Measurements from ENCODE around the gene METTL8.

The METTL8 gene

GRCh38 chr2:171478345-171478744 lies 44.6 kb upstream of the METTL8 start:
- Histone ChIP-seq H3K9me3 (ENCODE audit: severe bottlenecking) (no peaks in the 10 kb centered on the region), H3K27ac (no peak overlapping the region), H3K4me3 (ENCODE audit: low read depth, low read length) (no peak overlapping the region), H3K36me3 (peaks cover 25% of the 10 kb centered on the region), H3K27me3 (ENCODE audit: insufficient read depth, low read depth, severe bottlenecking) (no peaks in the 10 kb centered on the region)
- no peak for TF ChIP-seq CTCF (IDR thresholded peaks at IDR 0.05; ENCODE audit: low read depth, low read length)
- no peak for DNase-seq

GRCh38 chr2:171475979-171476378 lies 42.2 kb upstream of the METTL8 start:
- no peak overlapping the region for H3K27ac ChIP-seq
- DNase-seq: no peak
- H3K9me3 ChIP-seq (ENCODE audit: severe bottlenecking): no peaks in the 10 kb centered on the region

GRCh38 chr2:171470129-171470528 lies 36.3 kb upstream of the METTL8 start:
- Histone ChIP-seq H3K27me3 (ENCODE audit: insufficient read depth, low read depth, severe bottlenecking) (no peaks in the 10 kb centered on the region), H3K9me3 (ENCODE audit: severe bottlenecking) (no peaks in the 10 kb centered on the region), H3K4me3 (ENCODE audit: low read depth, low read length) (no peak overlapping the region), H3K36me3 (peaks cover 39% of the 10 kb centered on the region), H3K27ac (no peak overlapping the region)
- no peak for DNase-seq
- no peak for TF ChIP-seq CTCF (IDR thresholded peaks at IDR 0.05; ENCODE audit: low read depth, low read length)

More at GRCh38 chr2:171475979-171476378, 42.2 kb upstream of the METTL8 start:
- peaks cover 33% of the 10 kb centered on the region for H3K36me3 ChIP-seq
- no peak for TF ChIP-seq CTCF (IDR thresholded peaks at IDR 0.05; ENCODE audit: low read depth, low read length)
- H3K27me3 ChIP-seq (ENCODE audit: insufficient read depth, low read depth, severe bottlenecking): no peaks in the 10 kb centered on the region
- H3K4me3 ChIP-seq (ENCODE audit: low read depth, low read length): no peak overlapping the region

GRCh38 chr2:171469176-171469575 lies 35.4 kb upstream of the METTL8 start:
- DNase-seq: no peak
- peaks cover 33% of the 10 kb centered on the region for H3K36me3 ChIP-seq

GRCh38 chr2:171460537-171460936 lies 26.7 kb upstream of the METTL8 start:
- H3K27ac ChIP-seq: no peak overlapping the region
- no peak overlapping the region for H3K4me3 ChIP-seq (ENCODE audit: low read depth, low read length)
- TF ChIP-seq CTCF (IDR thresholded peaks at IDR 0.05; ENCODE audit: low read depth, low read length): no peak
- no peaks in the 10 kb centered on the region for H3K9me3 ChIP-seq (ENCODE audit: severe bottlenecking)
- no peak for DNase-seq
- H3K36me3 ChIP-seq: peaks cover 32% of the 10 kb centered on the region
- no peaks in the 10 kb centered on the region for H3K27me3 ChIP-seq (ENCODE audit: insufficient read depth, low read depth, severe bottlenecking)

More at GRCh38 chr2:171469176-171469575, 35.4 kb upstream of the METTL8 start:
- Histone ChIP-seq H3K4me3 (ENCODE audit: low read depth, low read length) (no peak overlapping the region), H3K27me3 (ENCODE audit: insufficient read depth, low read depth, severe bottlenecking) (no peaks in the 10 kb centered on the region), H3K9me3 (ENCODE audit: severe bottlenecking) (no peaks in the 10 kb centered on the region), H3K27ac (no peak overlapping the region)
- no peak for TF ChIP-seq CTCF (IDR thresholded peaks at IDR 0.05; ENCODE audit: low read depth, low read length)

- no peak overlapping the region for H3K27ac ChIP-seq
- H3K36me3 ChIP-seq: peaks cover 39% of the 10 kb centered on the region
- no peaks in the 10 kb centered on the region for H3K27me3 ChIP-seq (ENCODE audit: insufficient read depth, low read depth, severe bottlenecking)
- no peak overlapping the region for H3K4me3 ChIP-seq (ENCODE audit: low read depth, low read length)
- no peak for DNase-seq
- no peak for TF ChIP-seq CTCF (IDR thresholded peaks at IDR 0.05; ENCODE audit: low read depth, low read length)
- H3K9me3 ChIP-seq (ENCODE audit: severe bottlenecking): no peaks in the 10 kb centered on the region
These were observed 25.7 kb upstream of the METTL8 start for GRCh38 chr2:171459498-171459897.

All from WERI-Rb-1 (cell line).